Activated CD8-positive, alpha-beta memory T cell treated with anti-CD3 and anti-CD28 coated beads, Interleukin-2, amount 10 ng/mL, durations not matched to agents 7 days and 5 days (primary cell): Measurements from ENCODE around the gene RBBP9. TPM values are rescaled to one million over a fixed set of nuclear protein-coding genes. Genes with fewer than 3 reads are reported as not detected.
"Not testable (repeated sequence)": the region's sequence is repeated elsewhere in the genome, so short reads cannot be mapped to it uniquely, and the experiment has no call there.

ENCODE experiments used
- ATAC-seq: fragments of 150-1000 bp; cut with Tn5 transposase; one replicate; pipeline ENCODE4 v1.10.0; 2021; ENCODE audit warnings: moderate library complexity
- CTCF ChIA-PET: fragments of 350-600 bp; sonication (Branson Sonifier 250); formaldehyde crosslinking; loops from one replicate; lab custom pipeline; 2021; ENCODE audit warnings: antibody characterized with exemption; lab: Charles Lee
- DNase-seq: peaks from one replicate; pipeline ENCODE4 v3.0.0-alpha.2; 2020
- H3K27ac Mint-ChIP-seq: one replicate; pipeline ENCODE4 v1.8.0; 2021; ENCODE audit warnings: mild to moderate bottlenecking, mixed read lengths
- H3K27me3 Mint-ChIP-seq: one replicate; pipeline ENCODE4 v1.8.0; 2021; ENCODE audit warnings: mixed read lengths
- H3K36me3 Mint-ChIP-seq: one replicate; pipeline ENCODE4 v1.8.0; 2021; ENCODE audit warnings: mild to moderate bottlenecking, mixed read lengths
- H3K4me1 Mint-ChIP-seq: one replicate; pipeline ENCODE4 v1.8.0; 2021; ENCODE audit warnings: mixed read lengths
- H3K4me3 Mint-ChIP-seq: one replicate; pipeline ENCODE4 v1.8.0; 2021; ENCODE audit warnings: mild to moderate bottlenecking, moderate library complexity, mixed read lengths
- H3K9me3 Mint-ChIP-seq: one replicate; pipeline ENCODE4 v1.8.0; 2022; ENCODE audit warnings: low read depth, mixed read lengths
- total RNA-seq, 2 experiments: library from RNA; stranded (reverse); gene quantifications; one replicate each; pipeline ENCODE4 v1.2.3, GENCODE V29; 2021

RBBP9 gene
- total RNA-seq = 10 to 100 TPM; 13.4 to 13.5 TPM

DNA sequence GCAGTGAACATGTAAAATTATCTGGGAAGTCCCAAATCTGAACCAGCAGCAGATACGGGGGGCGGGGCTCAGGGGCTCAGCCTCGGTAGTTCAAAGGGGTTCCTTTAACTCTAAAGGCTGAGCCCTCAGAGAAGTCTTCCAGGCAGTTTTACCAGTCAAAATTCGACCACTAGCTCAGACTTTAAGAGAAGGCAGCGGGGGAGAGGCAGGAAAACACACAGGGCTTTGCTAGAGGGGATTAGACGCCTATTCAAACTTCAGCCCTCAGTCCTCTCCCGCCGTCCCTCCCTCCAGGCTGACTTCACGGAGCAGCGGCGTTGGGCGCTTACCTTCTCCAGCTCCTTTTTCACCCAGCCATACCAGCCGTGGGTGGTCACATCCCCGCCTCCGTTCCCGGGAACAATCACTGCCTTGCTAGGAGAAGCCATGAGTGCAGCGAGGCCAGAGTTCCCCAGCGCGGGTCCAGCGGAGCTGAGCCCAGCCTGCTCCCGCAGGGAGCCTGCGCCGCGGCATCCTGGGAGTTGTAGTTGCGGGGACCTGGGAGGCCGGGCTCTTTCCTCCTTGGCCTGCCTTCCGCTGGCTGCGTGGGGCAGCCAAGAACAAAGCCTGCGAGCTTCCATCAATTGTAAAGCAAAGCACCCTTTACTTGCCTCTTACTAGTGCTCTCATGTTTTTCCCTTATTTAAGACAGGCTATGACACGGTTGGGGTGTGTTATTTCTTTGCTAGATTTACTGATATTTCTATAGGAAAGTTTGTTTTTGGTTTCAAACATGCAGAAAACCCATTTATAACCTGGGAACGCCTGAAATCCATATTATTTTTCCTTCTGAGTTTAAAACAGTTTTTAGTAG is at the start of gene RBBP9:
TSS of gene RBBP9 (minus strand) at position 486 of the 853 bp plus-strand sequence. CDS start at position 428, 58 bp downstream.
- CTCF ChIA-PET = interaction anchor here (0.9 to 3.8 kb wide), 8 partner anchors 9 to 212 kb away, joined by 3 to 39 read pairs (median 4); partner anchors contain the start of genes DZANK1, POLR3F and SEC23B
- Mint-ChIP-seq H3K27me3 (no peaks in the 10 kb centered on the region), H3K36me3 (peaks cover 13% of the 10 kb centered on the region), H3K27ac (peak within 1 kb of the TSS; percentile 86), H3K9me3 (no peaks in the 10 kb centered on the region), H3K4me1 (peaks cover 22% of the 10 kb centered on the region), H3K4me3 (peak within 1 kb of the TSS; percentile 99)
- peak; percentile 99 for ATAC-seq
- peak; percentile 84 for DNase-seq

DNA sequence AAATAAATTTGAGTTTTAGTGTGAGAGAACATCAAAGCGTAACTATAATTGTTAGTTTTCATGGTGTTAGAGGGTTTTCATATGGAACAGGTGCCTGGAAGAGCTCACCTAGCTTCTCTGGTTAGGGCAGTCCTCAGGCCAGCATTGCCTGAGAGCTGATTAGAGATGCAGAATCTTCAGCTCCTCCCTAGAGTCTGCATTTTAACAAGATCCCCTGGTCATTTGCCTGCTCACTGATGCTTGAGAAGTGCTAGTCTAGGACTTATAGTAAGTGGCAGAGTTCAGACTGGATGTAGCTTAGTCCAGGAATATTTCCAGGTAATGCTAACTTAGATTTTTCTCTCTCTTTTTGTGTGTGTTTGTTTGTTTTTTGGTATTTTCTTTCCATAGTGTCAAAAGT is 48.5 kb upstream of the RBBP9 start:
- H3K4me1 Mint-ChIP-seq = peaks cover 5% of the 10 kb centered on the region
- no peak for DNase-seq
- H3K27me3 Mint-ChIP-seq = no peaks in the 10 kb centered on the region
- no peak overlapping the region for H3K27ac Mint-ChIP-seq
- H3K4me3 Mint-ChIP-seq = no peak overlapping the region
- H3K36me3 Mint-ChIP-seq = peaks cover 42% of the 10 kb centered on the region
- CTCF ChIA-PET = no interaction called here
- no peak for ATAC-seq
- H3K9me3 Mint-ChIP-seq = no peaks in the 10 kb centered on the region

DNA sequence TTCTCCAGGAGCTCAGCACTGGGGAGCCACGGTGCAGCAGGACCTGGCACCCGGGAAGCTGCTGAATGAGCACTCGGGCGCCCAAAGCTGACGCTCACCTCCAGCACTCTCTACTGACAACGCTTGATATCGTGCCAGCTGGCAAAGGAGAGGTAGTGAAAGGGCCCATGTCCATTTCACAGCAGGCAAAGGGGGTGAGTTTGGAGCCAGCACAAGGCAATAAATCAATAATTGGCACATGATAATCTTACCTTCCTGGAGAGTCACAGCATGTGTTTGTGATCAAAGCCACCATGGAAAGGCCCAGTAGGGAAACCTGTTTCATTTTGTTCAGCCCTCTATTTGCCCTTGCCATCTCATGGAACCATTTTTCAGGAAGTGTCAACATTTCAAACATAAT is 46.9 kb upstream of the RBBP9 start:
- no peak overlapping the region for H3K4me3 Mint-ChIP-seq
- no peak for DNase-seq
- no peaks in the 10 kb centered on the region for H3K27me3 Mint-ChIP-seq
- H3K27ac Mint-ChIP-seq = no peak overlapping the region
- H3K9me3 Mint-ChIP-seq = no peaks in the 10 kb centered on the region
- CTCF ChIA-PET = no interaction called here
- ATAC-seq = no peak
- peaks cover 5% of the 10 kb centered on the region for H3K4me1 Mint-ChIP-seq
- H3K36me3 Mint-ChIP-seq = peaks cover 46% of the 10 kb centered on the region

DNA sequence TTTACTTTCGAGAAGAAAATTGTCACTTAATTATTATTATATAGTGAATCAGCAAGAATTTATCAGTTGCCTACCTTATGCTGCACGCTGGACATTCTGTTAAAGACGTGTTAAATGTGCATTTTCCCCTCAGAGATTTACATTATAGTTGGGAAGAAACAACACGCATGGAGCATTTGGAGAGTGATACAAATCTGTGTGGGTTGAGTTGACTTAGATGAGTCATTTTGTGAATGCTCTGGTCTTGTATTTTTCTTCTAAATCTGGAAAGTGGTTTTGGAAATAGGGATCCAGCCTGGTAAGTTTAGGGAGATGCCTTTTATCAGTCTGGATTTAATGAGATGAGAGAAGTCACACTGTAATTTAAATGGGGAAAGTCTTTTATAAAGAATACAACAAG is 46.2 kb upstream of the RBBP9 start:
- no peak overlapping the region for H3K27ac Mint-ChIP-seq

GRCh38 chr20:18541741-18542140 is 44.7 kb upstream of the RBBP9 start:
- Mint-ChIP-seq H3K36me3 (peaks cover 43% of the 10 kb centered on the region), H3K4me3 (no peak overlapping the region), H3K9me3 (no peaks in the 10 kb centered on the region), H3K27ac (no peak overlapping the region), H3K4me1 (peaks cover 5% of the 10 kb centered on the region), H3K27me3 (no peaks in the 10 kb centered on the region)
- DNase-seq (no peak), ATAC-seq (no peak)
- CTCF ChIA-PET = no interaction called here

More for the DNA sequence above, 46.2 kb upstream of the RBBP9 start:
- ATAC-seq (no peak), DNase-seq (no peak)
- peaks cover 42% of the 10 kb centered on the region for H3K36me3 Mint-ChIP-seq
- peaks cover 5% of the 10 kb centered on the region for H3K4me1 Mint-ChIP-seq
- CTCF ChIA-PET = no interaction called here
- H3K4me3 Mint-ChIP-seq = no peak overlapping the region
- H3K9me3 Mint-ChIP-seq = no peaks in the 10 kb centered on the region
- H3K27me3 Mint-ChIP-seq = no peaks in the 10 kb centered on the region

GRCh38 chr20:18537651-18538050 is 40.6 kb upstream of the RBBP9 start:
- ATAC-seq (no peak), DNase-seq (no peak)
- peaks cover 51% of the 10 kb centered on the region for H3K36me3 Mint-ChIP-seq
- CTCF ChIA-PET = no interaction called here
- no peak overlapping the region for H3K4me3 Mint-ChIP-seq
- H3K9me3 Mint-ChIP-seq = no peaks in the 10 kb centered on the region
- peaks cover under 1% of the 10 kb centered on the region for H3K4me1 Mint-ChIP-seq
- H3K27ac Mint-ChIP-seq = no peak overlapping the region
- H3K27me3 Mint-ChIP-seq = no peaks in the 10 kb centered on the region

GRCh38 chr20:18533978-18534644 is 37.1 kb upstream of the RBBP9 start:
- DNase-seq = no peak
- peaks cover 62% of the 10 kb centered on the region for H3K36me3 Mint-ChIP-seq
- H3K27ac Mint-ChIP-seq = peak overlapping the region; percentile 29
- no peaks in the 10 kb centered on the region for H3K27me3 Mint-ChIP-seq
- CTCF ChIA-PET = no interaction called here
- ATAC-seq = no peak
- H3K9me3 Mint-ChIP-seq = no peaks in the 10 kb centered on the region
- H3K4me1 Mint-ChIP-seq = no peaks in the 10 kb centered on the region
- no peak overlapping the region for H3K4me3 Mint-ChIP-seq

- Mint-ChIP-seq H3K27me3 (no peaks in the 10 kb centered on the region), H3K36me3 (peaks cover 65% of the 10 kb centered on the region), H3K4me1 (no peaks in the 10 kb centered on the region), H3K27ac (no peak overlapping the region), H3K4me3 (no peak overlapping the region), H3K9me3 (no peaks in the 10 kb centered on the region)
- CTCF ChIA-PET = no interaction called here
- ATAC-seq (no peak), DNase-seq (no peak)
These were observed 36.5 kb upstream of the RBBP9 start for GRCh38 chr20:18533491-18533890.

DNA sequence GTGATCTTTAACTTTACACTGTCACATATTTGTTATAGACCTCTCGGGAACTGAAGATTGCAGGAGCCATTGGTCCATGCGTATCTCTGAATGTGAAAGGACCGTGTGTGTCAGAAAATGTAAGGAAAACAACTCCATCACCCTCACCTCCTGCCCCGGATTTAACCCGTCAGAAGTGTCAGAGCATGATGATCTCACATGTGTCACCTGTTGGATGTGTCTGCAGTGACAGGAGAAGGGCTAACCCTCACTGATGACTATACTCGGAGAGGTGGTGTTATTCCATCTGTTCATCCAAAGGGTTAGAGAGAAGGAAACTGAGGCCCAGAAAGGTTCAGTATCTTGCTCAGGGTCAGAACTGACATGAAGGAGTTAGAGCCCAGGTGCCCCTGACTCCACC is 35.6 kb upstream of the RBBP9 start:
- no peak overlapping the region for H3K4me3 Mint-ChIP-seq
- peaks cover 66% of the 10 kb centered on the region for H3K36me3 Mint-ChIP-seq
- CTCF ChIA-PET = no interaction called here
- no peaks in the 10 kb centered on the region for H3K27me3 Mint-ChIP-seq
- H3K4me1 Mint-ChIP-seq = no peaks in the 10 kb centered on the region
- H3K27ac Mint-ChIP-seq = no peak overlapping the region
- DNase-seq (no peak), ATAC-seq (no peak)
- no peaks in the 10 kb centered on the region for H3K9me3 Mint-ChIP-seq

DNA sequence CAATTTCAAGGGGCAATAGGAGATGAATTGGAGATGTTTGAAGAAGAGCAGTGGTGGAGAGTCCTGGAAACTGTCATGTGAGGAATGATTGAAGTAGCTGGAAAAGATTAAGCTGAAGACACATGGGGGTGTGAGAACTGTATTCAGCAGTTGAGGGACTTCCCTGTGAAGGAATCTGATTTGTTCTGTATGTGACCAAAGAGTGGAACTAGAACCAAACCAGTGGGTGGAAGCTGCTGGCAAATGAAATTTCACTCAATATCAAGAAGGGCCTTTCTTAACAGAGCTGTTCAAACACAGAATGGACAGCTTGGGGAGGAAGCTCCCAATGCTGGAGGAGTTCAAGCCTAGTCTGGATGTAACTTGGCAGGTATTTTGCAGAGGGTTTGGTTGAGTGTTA is 32.0 kb upstream of the RBBP9 start:
- H3K36me3 Mint-ChIP-seq = peaks cover 63% of the 10 kb centered on the region
- H3K27me3 Mint-ChIP-seq = no peaks in the 10 kb centered on the region
- no peak overlapping the region for H3K4me3 Mint-ChIP-seq
- no peaks in the 10 kb centered on the region for H3K4me1 Mint-ChIP-seq
- CTCF ChIA-PET = interaction anchor here (1.6 kb wide), 1 partner anchor 22 kb away, joined by 4 read pairs; the partner anchor contains the start of gene SEC23B
- DNase-seq (no peak), ATAC-seq (no peak)
- H3K27ac Mint-ChIP-seq = no peak overlapping the region
- H3K9me3 Mint-ChIP-seq = no peaks in the 10 kb centered on the region

- CTCF ChIA-PET = interaction anchor here (1.6 kb wide), 1 partner anchor 21 kb away, joined by 4 read pairs; the partner anchor contains the start of gene SEC23B
- Mint-ChIP-seq H3K4me1 (no peaks in the 10 kb centered on the region), H3K36me3 (peaks cover 56% of the 10 kb centered on the region)
These were observed 30.8 kb upstream of the RBBP9 start for GRCh38 chr20:18527836-18528235.

DNA sequence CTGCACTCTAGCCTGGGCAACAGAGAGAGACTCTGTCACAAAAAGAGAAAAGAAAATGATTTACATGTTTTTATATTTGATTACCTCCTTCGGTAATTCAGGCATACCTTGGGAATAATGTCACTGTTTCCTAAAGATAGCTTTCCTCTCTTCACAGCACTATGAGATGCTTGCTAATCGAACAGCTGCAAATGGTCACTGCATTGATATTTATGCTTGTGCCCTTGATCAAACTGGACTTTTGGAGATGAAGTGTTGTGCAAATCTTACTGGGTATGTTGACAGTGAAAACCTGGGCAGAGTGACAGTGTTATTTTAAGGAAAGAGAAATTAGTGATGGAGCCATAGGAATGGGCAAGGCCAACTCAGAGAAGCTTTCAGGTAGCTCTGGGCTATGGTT is 30.3 kb upstream of the RBBP9 start:
- H3K36me3 Mint-ChIP-seq = peaks cover 51% of the 10 kb centered on the region
- H3K9me3 Mint-ChIP-seq = no peaks in the 10 kb centered on the region
- no peaks in the 10 kb centered on the region for H3K4me1 Mint-ChIP-seq
- ATAC-seq = no peak
- CTCF ChIA-PET = interaction anchor here (1.6 kb wide), 1 partner anchor 20 kb away, joined by 4 read pairs; the partner anchor contains the start of gene SEC23B
- DNase-seq = no peak
- no peak overlapping the region for H3K4me3 Mint-ChIP-seq
- H3K27me3 Mint-ChIP-seq = no peaks in the 10 kb centered on the region
- H3K27ac Mint-ChIP-seq = no peak overlapping the region

More at GRCh38 chr20:18527836-18528235, 30.8 kb upstream of the RBBP9 start:
- no peak overlapping the region for H3K27ac Mint-ChIP-seq
- ATAC-seq = no peak
- no peak overlapping the region for H3K4me3 Mint-ChIP-seq
- H3K27me3 Mint-ChIP-seq = no peaks in the 10 kb centered on the region
- no peak for DNase-seq
- H3K9me3 Mint-ChIP-seq = no peaks in the 10 kb centered on the region

GRCh38 chr20:18526761-18527160 is 29.7 kb upstream of the RBBP9 start:
- H3K36me3 Mint-ChIP-seq = peaks cover 46% of the 10 kb centered on the region
- H3K4me1 Mint-ChIP-seq, H3K27me3 Mint-ChIP-seq, DNase-seq, ATAC-seq, H3K27ac Mint-ChIP-seq, H3K9me3 Mint-ChIP-seq, CTCF ChIA-PET, H3K4me3 Mint-ChIP-seq: not testable (repeated sequence)
